HCEC 1CT (cell line): ENCODE results near the gene SORCS2.

Experiments
- DNase-seq: peaks from one replicate; pipeline ENCODE4 v3.0.0-alpha.2; 2017

Gene SORCS2

DNA sequence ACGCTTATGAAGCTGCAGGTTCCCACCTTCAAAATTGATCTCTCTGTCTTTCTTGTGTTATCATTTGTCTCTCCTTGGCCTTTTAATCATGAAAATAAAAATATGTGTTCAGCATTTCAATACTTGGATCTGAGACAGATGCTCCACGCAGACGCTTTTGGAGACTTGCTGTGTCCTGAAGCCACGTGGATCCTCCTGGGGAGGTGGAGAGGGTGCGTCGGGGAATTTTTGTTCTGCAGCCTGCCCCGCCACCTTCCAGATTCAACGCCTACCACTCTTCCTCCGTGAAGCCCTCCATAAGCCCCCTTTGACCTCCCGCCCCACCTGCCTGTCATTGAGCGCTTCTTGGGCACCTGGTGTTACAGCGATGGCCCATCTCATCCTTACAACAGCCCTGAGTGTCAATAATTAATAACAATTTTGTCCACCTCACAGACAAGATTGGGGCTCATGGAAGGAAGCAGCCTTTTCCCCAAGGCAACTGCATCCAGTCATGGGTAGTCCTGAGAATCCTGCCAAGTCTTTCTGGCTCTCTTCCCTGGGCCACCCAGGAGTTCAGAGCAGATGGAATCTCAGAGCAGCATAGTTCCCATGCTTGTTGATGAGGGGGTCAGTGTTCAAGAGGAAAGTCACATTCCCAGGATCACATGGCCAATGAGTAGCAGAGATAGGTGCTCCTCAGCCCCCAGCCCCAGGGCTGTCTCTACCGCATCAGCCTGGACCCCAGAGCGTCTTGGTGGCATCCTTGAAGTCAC lies 415.0 kb downstream of the SORCS2 start:
- no peak for DNase-seq

DNA sequence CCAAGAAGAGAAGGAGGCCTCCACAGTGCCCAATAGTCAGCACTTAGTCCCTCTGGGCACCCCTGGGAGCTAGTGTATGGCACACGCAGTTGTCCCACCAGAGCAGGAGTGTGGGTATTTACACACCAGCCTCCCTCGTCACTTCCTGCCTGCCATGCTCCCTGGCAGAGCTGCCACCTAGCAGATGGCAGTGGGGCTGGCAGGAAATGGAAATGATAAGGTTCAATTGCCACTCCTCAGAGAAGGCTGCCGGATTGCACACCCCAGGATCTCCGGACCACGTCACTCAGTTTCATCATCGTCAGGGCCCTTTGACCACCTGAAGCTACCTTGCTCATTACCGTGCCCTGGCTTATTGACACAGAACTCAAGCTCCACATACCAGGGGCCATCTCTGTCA lies 415.7 kb downstream of the SORCS2 start:
- DNase-seq, result no peak

DNA sequence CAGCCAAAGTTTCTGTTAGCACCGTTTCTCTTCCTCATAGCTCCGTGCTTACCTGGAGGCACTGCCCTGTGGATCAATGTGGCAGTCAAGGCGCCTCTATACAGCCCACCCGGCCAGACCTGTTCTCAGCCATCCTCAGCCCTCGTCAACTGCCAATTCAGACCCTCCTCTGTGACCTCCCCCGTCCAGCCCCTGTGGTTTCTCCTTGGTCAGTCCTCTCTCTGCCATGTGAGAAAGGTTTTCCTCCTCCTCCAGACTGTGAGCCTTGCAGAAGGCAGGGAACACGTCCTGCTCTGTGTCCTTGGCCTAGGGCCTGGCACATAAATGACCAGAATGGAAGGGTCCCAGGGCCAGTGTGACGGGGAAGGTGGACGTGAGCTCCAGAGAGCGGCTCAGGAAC lies 417.0 kb downstream of the SORCS2 start:
- DNase-seq, result no peak

DNA sequence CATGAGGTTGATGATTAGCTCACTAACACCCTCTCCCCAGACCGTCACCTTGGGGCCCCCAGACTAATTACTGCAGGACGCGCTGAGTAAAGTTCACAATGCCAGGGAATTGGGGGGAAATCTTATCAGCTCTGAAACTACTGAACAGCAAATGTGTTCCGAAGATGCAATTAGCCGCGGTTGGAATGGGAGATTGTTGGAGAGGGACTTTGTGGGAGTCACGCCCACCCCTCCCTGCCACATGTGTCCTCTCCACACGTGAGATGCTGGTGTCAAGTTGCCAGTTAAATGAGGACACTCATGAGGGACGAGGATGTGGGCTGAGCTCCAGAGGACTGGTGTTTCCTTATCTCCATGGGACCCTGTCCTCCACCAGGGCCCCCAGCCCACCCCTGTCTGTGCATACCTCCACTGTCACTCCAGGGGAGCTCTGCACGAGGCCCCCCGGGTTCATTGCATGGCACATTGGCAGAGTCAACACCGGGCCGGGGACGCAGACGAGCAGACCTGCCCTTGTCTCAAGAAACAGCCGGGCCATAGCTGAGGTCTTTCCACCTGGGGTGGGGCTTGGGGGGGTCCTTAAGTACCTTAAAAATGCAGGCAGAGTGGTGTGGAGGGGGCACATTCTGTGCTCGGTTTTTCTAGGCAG lies 417.8 kb downstream of the SORCS2 start:
- DNase-seq, result no peak

DNA sequence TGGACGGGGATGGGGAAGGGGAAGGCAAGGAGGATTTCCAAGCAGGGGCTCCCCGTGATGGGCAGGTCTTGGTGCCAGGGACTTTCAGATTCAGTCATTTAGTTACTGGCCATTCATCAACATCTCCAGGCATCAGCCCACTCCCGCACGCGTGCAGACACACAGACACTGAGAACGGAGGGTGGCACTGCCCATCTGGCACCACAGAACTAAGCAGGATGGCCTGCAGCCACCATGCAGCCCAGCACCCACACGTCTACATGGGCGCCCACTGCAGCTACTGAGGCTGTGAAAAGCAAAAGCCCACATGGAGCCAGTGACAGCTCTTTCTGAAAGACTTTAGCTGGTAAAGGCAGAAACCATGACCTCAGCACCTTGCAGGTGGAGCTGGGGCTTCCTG lies 418.5 kb downstream of the SORCS2 start:
- DNase-seq, result no peak

DNA sequence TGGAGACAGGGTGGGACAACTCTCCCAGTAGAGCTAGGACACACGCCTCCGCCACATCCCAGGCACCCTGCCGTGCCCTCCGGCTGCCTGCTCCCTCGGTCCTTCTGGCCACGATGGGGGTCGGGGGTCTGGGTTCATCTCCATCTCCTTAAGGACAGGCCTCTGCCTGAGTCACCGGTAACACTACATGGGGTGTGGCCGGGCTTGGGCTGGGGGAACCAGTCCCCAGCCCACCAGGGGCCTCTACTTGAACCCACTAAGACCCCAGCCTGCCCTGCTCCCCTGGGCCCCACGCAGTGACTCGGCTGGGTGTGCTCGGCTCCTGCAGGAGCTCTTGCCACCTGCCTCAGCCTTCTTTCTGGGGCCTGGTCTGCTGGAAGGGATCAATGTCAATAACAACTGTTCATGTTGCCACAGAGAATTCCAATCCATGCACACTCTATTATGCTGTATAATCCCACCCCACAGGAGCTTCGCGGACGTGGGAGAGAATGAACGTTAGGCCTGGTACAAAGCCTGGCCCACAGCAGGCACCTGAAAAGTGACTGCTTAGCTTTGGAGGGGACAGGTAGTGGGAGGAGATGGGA lies 420.1 kb downstream of the SORCS2 start:
- no peak for DNase-seq

DNA sequence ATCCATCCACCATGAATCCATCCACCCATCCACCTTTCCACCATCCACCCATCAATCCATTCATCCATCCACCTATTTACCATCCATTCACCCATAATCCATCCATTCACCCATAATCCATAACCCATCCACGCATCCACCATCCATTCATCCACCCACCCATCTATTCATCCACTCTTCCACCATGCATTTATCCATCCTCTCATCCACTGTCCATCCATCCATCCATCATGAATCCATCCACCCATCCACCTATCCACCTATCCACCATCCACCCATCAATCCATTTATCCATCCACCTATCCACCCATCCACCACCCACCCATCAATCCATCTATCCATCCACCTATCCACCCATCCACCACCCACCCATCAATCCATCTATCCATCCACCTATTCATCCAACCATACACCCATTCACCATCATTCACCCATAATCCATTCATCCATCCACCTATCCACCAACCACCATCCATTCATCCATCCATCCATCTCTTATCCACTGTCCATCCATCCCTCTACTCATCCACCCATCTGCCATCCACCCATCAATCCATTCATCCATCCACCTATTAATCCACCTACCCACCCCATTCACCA lies 422.1 kb downstream of the SORCS2 start:
- DNase-seq, result no peak

DNA sequence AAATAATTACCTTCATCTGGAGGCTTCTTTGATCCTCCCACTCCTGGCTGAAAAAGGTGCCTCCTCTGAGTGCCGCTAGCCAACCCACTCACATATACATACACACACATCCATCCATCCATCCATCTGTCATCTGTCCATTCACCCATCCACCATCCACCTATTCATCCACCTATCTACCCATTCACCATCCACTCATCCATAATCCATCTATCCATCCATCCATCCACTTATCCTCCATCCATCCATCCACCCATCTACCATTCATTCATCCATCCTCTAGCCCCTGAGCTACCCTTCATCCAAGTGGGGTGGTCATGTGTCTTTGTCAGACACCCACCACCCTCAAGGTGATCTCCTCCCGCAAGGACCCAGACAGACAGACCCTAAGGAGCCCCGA lies 423.9 kb downstream of the SORCS2 start:
- no peak for DNase-seq

DNA sequence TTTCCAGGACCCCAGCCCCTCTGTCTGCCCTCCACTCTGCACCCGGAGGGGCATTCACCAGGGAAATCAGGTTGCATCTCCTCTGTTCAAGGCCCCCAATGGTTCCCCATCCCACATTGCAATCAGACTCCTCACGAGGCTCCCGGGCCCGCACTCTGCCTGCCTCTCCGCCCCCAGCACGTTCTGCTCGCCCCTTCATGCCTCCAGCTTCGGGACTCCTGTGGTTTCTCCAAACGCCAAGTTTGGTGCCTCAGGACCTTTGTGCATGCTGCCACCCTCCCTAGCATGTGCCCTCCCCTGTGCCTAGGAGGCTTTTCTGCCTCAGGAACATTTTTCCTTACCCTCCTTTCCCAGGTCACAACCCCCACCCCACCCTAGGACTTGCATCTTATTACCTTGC lies 426.0 kb downstream of the SORCS2 start:
- DNase-seq, result no peak

DNA sequence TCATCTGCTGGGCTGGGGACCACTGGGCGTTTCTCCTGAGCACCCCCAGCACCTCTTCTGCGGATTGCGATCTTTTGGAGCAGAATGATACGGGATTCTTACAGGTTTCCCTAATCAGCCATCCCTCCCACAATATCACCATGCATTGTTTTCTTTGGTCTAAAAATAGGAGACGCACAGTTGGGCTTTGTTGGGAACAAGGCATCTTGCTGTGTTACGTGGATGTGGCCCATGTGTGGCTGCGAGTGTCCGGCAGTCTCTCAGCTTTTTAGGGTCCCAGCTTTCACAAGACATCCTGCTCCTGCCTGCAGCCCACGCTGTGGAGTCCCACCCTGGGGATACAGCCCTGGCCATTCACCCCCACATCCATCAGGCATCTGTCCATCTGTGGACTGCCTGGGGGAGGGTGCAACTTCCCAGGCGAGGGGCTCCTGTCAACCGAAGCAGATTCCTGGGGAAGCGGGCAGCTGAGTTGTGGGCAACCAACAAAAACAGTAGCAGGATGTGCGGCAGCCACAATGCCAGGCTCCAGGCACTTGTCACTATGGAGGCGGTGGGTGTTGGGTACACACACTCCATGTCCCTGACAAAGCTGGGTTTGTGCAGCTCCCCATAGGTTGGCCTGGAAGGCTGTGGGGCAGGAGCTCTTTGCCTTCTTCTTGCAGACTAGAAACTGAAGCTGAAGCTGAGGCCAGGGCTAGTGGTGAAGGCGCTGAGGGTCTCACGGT lies 427.9 kb downstream of the SORCS2 start:
- DNase-seq, result no peak

DNA sequence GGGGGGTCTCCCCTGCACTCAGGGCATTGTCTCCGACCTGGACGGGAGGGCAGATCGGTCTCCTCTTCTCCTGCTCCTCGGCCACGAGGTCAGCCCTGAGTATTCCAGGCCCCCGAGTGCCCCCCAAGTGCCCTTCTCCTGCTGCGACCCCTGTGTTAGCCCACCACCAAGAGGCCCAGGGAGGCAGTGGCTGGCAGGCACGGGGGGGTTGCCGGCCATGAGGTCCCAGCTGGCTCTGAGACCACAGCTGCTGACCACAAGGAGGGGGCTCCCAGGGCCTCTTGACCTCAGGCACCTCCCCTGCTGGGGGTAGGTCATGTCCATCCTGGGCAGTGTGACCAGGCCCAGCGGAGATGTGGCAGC lies 428.5 kb downstream of the SORCS2 start:
- DNase-seq, result no peak

DNA sequence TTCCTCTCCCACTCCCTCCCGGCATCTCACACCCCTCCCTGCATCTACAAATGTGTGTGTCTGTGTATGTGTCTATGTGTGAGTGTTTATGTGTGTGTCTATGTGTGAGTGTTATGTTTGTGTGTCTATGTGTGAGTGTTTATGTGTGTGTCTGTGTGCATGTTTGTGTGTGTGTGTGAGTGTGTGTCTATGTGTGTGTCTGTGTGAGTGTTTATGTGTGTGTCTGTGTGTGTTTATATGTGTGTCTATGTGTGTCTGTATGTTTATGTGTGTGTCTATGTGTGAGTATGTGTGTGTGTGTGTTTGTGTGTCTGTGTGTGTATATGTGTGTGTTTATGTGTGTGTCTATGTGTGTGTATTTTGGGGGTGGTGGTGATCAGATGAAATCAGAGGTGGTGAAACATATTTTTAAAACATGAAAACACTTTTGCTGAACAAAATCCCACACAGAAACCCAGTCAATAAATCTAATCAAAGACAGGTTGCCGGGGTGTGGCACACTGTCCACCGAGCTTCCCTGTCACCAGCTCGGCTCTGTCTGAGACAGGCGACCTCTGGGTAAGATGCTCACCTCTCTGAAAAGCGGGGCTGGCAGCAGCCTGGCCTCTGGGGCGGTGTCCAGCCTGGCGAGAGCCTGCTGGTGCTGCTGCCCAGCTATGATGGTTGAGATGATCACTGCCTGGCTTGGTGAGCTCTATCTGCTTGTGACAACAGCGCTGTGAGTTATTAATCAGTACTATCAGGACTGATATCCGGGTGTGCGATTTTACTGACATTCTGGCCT lies 429.1 kb downstream of the SORCS2 start:
- DNase-seq, result no peak

DNA sequence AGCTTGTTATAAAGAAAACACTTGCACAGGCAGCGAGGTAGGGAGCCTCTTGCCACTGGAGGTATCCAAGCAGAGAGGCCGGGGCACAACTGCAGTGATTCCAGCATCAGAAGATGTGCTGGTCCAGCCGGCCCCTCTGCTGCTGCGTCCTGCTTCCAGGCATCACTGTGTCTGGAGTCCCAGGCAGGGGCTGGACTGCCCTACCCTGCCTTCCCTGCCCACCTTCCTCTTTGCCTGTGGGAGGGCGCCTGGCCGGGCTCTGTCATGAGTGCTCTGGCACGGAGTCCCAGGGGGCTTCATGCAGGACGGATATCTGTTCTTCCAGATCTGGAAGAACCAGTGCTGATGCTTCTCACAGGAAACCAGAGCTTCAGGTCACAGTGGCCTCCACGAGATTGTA lies 430.0 kb downstream of the SORCS2 start:
- DNase-seq, result no peak

DNA sequence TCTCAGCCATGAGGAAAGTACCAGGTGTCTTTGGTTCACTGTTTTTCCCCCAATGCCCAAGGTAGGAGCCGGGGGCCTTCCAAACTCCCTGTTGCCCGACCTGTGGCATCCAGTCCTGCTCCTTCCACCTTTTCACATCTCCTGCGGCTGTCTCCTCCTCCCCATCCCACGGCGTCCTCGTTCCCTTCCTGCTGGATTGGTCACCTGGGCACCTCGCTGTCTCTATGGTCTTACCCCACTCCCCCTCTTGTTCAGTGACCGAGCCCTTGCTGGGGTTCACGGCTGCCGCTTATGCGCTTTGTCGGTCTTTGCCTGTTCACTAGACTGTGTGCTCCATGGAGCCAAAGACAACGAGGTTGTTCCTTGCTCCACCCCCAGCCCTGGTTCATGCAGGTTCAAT lies 431.1 kb downstream of the SORCS2 start:
- DNase-seq, result no peak

DNA sequence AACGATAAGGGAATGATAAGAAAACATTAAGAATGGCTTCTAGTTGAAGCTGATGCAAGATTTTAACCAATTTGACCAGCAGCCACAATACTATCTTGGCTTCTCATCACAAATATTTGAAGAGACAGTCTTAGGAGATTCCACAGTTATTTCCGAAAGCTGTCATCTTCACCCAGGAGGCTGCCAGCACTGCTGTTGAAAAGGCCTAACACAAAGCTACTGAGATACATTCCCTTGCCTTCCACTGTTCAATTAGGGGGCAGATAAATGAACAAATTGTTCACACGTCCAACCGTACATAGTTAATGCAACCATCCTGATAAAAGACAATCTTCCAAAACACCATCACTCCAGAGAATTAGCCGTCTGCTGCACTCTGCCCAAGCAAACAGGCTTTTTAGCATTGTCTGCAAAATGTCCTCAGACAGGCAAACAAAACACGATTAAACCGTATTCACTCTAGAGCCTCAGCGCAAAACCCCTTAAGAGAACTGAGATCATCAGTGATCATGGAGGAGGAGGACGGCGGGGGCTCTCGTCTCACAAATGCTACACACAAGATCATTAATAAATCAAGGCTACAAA lies 432.1 kb downstream of the SORCS2 start:
- DNase-seq, result no peak

DNA sequence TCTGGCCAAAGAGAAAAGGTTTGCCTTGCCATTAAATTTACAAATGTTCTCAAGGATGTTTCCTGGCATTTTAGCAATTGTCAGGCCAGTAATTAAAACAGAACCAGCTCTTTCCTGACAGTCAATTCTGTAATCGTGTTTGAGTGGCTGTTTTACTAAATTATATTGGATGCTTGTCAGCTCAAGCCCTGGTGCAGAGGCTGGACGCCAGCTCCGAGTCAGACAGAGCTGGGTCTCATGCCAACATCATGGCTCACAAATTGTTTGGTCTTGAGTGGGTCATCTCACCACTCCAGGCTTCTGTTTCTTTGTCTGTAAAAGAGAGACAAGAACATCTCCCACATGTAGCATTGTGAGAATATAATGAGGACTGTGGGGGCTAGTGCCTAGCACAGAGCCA lies 432.7 kb downstream of the SORCS2 start:
- no peak for DNase-seq

DNA sequence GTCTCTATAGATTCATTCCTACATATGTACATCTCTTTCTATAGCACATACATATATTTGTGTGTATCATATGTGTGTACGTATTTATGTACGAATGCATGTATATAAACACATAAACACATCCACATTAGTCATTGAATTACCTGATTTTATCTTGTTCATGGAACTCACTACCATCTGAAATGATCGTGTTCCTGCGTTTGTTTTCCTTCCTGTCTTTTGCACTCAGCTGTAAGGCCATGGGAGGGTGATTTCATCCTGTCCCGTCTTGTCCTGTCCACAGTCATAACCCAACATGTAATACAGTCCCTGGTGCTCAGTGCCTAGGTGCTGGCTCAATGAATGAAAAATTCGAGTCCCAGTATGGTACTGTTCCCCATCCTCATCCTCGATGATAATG lies 434.2 kb downstream of the SORCS2 start:
- no peak for DNase-seq

DNA sequence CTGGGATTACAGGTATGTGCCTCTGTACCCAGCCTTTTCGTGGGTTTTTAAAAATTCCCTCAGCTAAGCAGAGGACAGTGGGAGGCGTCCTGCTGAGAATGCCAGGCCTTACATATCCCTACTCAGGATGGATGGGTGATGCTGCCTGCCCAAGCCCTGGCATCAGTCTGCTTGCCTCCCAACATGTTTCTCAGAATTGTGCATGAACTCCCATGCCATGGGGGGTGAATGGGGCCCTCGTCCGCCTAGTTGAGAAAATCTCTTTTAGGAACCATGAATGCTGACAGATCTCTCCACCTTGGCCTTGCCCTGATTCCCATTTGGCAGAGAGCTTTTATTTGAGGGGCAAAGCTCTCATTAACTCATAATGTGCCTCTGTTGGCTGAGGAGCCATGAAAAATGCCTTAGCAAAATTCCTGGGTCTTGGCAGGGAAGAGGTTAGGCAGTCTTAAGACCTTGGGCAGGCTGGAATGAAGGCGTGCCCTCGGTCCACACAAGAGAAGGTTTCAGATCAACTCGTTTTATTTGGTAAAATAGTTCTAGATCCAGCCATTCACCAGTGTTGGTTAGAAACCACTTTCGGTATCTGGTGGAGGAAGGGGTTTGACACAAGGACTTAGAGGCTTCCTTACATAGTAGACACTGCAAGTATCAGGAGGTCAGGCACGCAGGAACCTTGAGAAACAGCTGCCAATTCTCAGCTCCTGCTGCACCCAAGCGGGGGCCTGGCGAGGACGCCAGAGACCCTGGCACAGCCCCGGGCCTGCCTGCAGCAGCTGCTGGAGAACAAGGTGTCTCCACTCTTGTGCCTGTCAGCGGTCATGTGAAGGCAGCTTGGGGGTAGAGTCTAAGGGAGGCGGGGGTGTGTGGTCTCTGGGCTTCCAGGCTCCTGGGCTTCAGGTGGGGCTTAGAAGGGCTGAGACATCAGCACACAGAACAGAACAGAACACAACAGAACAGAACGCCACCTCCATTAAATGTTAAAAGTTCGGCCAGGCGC lies 435.2 kb downstream of the SORCS2 start:
- no peak for DNase-seq

DNA sequence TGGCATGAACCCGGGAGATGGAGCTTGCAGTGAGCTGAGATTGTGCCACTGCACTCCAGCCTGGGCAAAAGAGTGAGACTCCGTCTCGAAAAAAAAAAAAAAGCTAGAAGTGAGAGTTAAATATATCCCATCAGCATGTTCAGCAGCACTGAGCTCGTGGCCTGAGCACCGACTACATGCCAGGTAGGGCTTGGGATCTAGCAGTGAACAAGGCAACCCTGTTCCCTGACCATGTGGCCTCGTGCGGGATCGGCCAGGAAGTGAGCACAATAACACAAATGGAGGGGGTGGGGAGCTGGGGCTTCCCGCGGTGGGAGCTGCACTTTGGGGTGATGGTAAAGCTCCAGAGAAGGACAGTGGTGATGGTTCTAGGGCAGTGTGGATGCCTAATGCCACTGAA lies 436.1 kb downstream of the SORCS2 start:
- no peak for DNase-seq

DNA sequence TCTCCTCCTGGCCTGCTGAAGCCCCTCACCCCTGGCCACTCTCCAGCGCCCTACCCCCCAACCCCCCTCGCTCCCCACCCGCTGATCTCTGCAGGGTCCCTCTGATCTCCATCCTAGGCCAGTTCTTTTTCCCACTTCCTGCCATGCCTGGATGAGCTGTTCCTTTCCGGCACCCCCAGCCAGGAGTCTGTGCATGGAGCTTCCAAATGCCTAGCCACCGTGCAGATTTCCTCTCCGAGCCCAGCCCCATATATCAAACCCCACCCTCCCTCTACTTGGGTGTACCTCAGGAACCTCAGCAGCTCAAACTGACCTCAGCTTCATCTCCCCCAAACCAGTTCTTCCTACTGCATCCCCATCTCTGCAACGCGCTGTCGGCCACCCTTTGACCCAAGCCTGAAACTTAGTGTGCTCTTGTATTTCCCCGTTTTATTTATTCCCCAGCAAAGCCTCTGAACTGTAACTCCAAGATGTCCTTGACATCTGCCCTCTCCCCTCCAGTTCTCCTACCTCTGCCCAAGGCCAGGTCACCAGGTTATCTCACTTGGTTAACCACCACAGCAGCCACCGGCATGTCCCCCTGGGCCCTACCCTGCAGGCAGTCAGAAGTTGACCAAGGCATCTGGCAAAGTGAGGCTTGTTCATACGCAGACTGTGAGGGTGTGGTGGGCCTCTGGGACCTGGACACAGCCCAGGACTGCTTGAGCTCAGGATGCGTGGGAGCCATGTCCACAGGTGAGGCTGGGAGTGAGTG lies 437.3 kb downstream of the SORCS2 start:
- DNase-seq, result no peak
